GM18519 (cell line): ENCODE results near the gene HAUS6.
"Not testable (repeated sequence)": the region's sequence is repeated elsewhere in the genome, so short reads cannot be mapped to it uniquely, and the experiment has no call there.

Source experiments
- ATAC-seq: cut with Tn5 transposase; IDR thresholded peaks from one replicate; pipeline ENCODE4 v1.9.1; 2021; ENCODE audit warnings: mild to moderate bottlenecking, moderate library complexity; ENCODE audit not compliant: unreplicated experiment, low FRiP score

The HAUS6 gene

DNA sequence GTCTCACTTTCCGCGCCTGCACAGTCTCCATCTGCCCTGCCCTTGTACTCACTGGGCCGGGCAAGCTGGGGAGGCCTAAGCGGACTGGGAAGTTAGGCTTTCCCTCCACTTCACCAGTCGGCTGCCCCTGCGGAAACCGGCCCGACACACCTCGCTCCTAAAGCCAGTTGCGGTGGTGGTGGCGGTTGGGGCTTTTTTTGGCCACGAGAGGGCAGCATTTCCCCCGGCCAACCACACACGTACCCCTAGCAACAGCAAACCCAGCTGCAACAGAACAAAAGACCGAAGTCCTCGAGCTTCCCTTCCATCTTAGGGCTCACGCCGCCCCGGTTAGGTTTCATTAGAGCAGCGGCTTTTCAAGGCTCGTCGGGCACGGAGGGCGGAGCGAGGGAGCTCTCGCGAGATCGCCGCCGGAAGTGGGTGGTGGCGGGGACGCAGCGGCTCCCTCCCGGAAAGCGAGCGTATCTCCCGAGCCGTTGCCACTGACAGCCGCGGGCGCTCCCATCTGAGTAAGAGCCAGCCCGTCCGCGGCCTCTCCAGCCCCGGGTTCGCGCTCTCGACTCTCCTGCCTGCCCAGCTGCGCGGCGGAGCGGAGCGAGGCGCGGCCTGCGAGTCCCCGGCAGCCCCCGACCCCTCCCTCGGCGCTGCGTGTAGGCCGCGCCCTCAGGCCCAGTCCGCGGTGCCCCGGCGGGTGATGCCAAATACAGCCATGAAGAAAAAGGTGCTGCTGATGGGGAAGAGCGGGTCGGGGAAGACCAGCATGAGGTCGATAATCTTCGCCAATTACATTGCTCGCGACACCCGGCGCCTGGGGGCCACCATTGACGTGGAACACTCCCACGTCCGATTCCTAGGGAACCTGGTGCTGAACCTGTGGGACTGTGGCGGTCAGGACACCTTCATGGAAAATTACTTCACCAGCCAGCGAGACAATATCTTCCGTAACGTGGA lies 53.5 kb downstream of the HAUS6 start, which contains the start of gene RRAGA:
TSS of gene RRAGA (plus strand) at position 462 of the 951 bp plus-strand sequence. CDS start at position 695, 233 bp downstream.
- peak; percentile 87 for ATAC-seq

DNA sequence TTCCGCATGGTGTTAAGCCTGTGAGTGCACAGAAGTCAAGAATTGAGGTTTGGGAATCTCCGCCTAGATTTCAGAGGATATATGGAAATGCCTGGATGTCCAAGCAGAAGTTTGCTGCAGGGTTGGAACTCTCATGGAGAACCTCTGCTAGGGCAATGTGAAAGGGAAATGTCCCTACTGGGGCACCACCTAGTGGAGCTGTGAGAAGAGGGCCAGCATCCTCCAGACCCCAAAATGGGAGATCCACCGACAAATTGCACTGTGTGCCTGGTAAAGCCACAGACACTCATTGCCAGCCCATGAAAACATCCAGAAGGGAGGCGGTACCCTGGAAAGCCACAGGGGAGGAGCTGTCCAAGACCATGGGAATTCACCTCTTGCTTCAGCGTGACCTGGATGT lies 66.1 kb downstream of the HAUS6 start:
- ATAC-seq: no peak

DNA sequence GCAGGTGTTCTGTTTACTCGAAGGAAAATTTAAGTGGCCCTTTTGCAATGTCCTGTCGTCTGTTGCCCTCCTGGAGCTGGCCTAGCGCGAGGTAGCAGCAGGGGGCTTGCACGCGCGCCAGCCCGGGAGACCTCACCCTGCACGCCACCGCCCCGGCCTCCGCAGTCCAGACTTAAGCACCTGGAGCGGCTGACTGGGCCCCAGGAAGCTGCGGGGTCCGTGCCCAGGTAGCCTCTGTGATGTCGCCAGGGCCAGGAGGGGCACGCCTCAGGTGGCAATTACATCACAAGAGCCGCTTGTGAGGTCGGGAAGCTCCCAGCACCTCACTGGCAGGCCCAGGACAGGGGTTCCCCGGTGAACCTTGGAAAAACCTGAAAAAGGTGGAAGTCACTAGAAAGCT lies 69.7 kb downstream of the HAUS6 start, which contains the start of gene SAXO1:
TSS of gene SAXO1 (minus strand) at position 195 of the 400 bp plus-strand sequence. CDS start 301 bp downstream, outside the sequence.
- ATAC-seq: no peak

DNA sequence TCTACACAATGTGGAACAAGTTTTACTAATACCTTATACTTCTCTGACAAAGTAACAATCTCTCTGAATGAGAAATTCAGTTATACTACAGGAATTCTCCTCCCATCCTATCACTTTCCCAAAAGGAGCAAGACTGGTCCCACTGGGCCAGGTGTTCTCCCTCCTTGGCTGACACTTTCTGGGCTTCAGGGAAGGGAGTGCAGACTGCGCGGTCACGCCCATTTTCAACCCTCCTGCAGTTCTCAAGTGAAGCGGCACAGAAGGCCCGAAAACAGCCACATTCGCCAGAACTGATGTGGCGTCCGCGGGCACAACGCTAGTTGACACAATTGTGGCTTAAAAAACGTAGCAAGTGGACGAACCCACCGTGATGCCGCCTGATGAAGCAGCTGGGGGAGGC lies 70.3 kb downstream of the HAUS6 start:
- no peak for ATAC-seq

DNA sequence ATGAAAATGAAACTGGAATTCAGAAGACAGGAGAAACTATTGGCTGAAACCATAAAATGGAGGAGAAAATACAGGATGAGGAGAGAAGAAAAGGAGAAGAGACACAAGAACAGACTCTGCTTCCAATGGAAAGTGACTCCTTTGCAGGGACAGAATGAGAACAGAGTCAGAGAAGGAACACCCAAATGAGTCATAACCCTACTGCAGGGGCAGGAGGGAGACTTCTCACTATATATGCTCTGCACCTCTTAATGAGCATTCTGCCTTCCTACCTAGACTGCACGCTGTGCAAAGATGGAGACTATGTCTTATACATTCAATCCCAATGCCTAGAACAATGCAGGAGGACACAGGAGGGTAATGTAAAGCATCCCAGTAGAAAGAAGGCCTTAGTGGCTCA lies 71.8 kb downstream of the HAUS6 start:
- peak; percentile 93 for ATAC-seq

DNA sequence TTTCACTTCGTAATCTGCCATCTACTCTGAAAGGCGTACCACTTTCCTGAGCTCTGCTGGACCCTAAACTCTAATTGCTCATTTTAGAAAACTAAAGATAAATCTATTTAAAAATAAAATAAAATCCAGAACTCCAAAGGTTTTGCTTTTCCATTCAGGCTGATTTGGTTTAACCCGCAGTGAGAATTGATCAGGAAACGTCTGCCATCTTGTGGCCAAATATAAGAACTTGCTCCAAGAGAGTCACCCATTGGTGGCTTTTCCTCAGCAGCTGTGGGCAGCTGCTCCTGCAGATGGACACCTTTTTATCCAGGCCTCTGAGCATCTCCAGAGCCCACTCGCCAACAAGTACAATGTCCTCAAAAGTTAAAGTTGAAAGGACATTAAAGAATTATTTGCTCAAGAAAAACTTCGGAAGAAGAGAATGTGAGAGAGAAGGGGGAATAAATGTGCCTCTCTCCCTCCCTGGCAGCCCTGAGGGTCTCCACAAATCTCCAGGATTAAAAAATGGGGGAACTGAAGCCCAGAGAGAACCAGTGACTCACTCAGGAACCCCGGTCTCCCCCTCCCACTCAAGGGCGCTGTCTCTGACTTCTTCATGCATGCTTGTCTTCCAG lies 73.8 kb downstream of the HAUS6 start:
- peak; percentile 48 for ATAC-seq

DNA sequence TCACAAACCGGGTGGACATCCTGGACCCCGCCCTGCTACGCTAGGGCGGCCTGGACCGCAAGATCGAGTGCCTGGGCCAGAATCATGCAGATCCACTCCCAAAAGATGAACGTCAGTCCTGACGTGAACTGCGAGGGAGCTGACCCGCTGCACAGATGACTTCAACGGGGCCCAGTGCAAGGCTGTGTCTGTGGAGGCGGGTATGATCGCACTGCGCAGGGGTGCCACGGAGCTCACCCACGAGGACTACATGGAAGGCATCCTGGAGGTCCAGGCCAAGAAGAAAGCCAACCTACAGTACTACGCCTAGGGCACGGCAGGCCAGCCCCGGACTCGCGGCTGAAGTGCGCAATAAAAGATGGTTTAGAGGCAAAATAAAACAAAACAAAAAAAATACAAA lies 74.9 kb downstream of the HAUS6 start:
- ATAC-seq: no peak

DNA sequence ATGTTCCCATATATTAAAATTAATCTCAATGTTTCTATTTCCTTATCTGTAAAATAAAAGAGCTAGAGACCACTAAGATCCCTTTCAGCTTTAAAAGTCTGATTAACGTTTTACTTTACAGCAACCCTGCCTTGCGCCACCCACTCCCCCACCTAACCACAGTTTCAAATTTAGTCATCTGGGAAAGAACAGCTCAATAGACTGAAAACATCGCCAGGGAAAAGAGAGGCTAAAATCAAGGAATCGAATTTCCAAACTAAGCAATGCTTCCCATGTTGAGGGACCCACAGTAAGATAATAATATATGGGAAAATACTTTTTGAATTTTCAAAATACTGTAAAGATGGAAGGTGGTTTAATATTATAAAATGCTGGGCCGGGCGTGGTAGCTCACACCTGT lies 76.3 kb downstream of the HAUS6 start:
- ATAC-seq: no peak

DNA sequence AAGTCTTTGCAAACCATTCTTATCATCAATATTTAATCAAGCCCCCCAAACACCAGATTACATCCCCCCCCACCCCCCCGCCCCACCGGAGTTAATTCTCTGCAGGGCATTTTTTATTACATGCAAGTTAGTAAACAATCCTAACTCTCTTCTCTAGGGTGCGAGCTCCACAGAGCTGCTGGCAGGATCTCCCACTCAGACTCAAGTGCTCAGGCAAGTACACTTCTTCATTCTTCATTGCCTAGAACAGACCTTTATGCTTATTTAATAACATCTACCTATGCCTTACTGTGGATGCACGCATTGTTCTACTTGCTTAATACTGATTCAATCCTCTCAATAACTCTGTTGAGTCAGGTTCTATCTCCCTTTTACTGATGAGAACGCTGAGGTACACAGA lies 79.6 kb downstream of the HAUS6 start:
- ATAC-seq: no peak

DNA sequence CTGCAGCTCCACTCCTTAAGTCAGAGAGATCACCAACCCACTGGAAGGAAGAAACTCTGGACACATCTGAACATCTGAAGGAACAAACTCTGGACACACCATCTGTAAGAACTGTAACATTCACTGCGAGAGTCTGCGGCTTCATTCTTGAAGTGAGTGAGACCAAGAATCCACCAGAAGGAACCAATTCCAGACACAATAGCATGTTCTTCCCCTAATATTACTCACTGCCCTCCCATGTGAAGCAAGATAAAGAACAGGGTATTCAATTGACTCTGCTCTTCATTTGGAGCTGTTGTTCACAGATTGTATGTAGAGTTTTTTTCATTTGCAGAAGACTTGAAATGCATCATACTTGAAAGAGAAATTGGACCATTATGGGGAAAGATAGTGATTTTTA lies 80.5 kb downstream of the HAUS6 start:
- ATAC-seq: no peak

DNA sequence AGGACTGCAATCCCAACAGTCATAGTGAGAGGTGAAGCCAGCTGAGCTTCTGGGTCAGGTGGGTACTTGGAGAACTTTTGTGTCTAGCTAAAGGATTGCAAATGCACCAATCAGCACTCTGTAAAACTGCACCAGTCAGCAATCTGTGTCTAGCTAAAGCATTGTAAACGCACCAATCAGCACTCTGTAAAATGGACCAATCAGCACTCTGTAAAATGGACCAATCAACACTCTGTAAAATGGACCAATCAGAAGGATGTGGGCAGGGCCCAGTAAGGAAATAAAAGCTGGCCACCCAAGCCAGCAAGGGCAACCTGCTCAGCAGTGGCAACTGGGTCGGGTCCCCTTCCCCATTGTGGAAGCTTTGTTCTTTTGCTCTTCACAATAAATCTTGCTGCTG lies 81.1 kb downstream of the HAUS6 start:
- not testable (repeated sequence) for ATAC-seq

DNA sequence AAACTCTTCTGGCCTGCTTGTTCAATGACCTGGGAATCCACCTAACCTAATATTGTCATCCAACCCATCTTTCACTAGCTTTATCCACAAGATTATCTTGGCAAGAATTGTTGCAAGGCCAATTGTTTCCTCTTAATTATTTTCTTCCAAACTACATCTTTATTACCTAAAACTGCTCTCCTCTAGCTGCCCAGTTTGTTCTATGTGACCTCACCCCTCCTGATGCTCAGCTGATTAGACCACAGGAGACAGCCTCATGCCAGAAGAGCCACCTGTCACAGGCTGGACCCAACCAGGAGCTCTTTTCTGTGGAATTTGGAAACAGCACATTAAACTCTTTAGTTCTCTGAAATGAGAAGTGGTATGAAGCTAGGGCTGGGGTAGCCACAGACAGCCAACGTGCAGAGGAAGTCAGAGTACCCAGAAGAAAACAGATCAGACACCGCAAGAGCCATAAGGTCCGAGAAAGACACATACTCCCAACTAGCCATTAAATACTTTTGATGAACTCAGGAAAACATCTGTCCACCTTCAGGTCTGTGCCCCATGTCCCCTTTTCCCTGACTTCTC lies 81.7 kb downstream of the HAUS6 start:
- ATAC-seq: no peak

DNA sequence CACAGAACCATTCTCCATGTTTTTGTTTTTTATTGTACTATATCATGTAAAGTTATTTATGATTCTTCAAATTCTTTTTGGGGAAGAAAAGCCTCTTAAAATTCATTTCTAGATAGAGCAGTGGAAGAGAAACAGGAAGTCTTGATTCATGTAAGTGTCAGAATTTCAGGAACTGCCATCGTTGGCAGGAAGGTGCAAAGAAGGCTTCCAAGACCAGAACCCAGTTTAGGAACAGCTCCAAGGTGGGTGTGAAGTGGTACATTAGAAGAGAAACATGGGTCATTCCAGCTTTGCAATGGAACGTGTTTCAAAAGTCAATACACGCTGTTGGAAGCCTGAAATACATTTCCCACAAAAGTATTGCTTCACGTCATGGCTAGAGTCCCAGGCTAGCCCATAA lies 84.5 kb downstream of the HAUS6 start:
- ATAC-seq: no peak

DNA sequence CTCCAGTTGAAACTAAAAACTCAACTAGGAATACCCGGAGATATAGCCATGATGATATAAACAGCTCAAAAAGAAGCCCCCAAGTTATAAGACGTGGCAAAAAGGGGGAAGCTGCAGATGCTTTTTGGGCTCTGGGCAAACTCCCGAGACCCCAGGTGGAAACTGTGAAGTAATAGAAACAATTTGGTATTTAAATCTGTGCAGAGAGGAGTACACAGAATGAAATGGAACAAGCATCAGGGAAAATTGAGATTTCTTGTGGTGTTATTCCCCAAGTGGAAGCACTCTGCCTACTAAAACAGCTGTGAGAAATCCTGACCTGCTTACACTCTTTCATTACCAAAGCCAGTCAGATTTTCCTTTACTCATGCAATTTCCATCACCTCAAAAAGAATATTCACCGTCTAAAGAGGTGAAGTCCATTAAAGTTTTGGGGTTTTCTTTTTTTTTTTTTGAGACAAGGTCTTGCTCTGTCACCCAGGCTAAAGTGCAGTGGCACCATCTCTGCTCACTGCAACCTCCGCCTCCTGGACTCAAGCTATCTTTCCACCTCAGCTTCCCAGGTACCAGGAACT lies 93.2 kb downstream of the HAUS6 start:
- no peak for ATAC-seq
